Epithelial cell of proximal tubule (primary cell): Measurements from ENCODE around the gene TSPAN17. TPM values are rescaled to one million over a fixed set of nuclear protein-coding genes. Genes with fewer than 3 reads are reported as not detected.

ENCODE experiments used
- DNase-seq: peaks from one replicate; pipeline ENCODE4 v3.0.0-alpha.2; 2011; ENCODE audit warnings: low read depth
- H3K4me3 ChIP-seq: 2 replicates; pipeline ENCODE4 v1.5.1; 2011; ENCODE audit warnings: low read depth, mild to moderate bottlenecking, low read length
- CTCF ChIP-seq: conservative IDR thresholded peaks from 2 replicates; pipeline ENCODE4 v1.5.1; 2012; ENCODE audit warnings: low read depth, mild to moderate bottlenecking, low read length
- total RNA-seq: library from RNA; depleted of rRNA; stranded (reverse); fragments of >200 nt; gene quantifications from 2 replicates; pipeline ENCODE4 v1.2.3, GENCODE V29; 2015

TSPAN17 gene
- total RNA-seq, 1 donor from 2014 or later, result 29.1 TPM

- H3K4me3 ChIP-seq, result peak overlapping the region; percentile 92
- TF ChIP-seq CTCF, result no peak
- DNase-seq, result no peak
Measured at GRCh38 chr5:176647843-176648473, 674 bp downstream of the TSPAN17 start.

GRCh38 chr5:176648474-176649194, 1.4 kb downstream of the TSPAN17 start:
- no peak for DNase-seq
- peak overlapping the region; percentile 92 for H3K4me3 ChIP-seq
- no peak for TF ChIP-seq CTCF

- H3K4me3 ChIP-seq, result no peak overlapping the region
- DNase-seq, result no peak
Measured at GRCh38 chr5:176650354-176650884, 3.1 kb downstream of the TSPAN17 start.

GRCh38 chr5:176651472-176651980, 4.2 kb downstream of the TSPAN17 start:
- H3K4me3 ChIP-seq, result no peak overlapping the region

More at GRCh38 chr5:176650354-176650884, 3.1 kb downstream of the TSPAN17 start:
- no peak for TF ChIP-seq CTCF

GRCh38 chr5:176652136-176652535, 4.9 kb downstream of the TSPAN17 start:
- no peak for TF ChIP-seq CTCF
- no peak for DNase-seq
- H3K4me3 ChIP-seq, result no peak overlapping the region

More at GRCh38 chr5:176651472-176651980, 4.2 kb downstream of the TSPAN17 start:
- DNase-seq, result no peak
- TF ChIP-seq CTCF, result no peak

GRCh38 chr5:176653401-176654385, 6.4 kb downstream of the TSPAN17 start:
- no peak for DNase-seq
- no peak for TF ChIP-seq CTCF
- H3K4me3 ChIP-seq, result no peak overlapping the region
